22Rv1 (cell line): Measurements from ENCODE around the gene NFATC1.

Experiments used
- ZFX ChIP-seq: fragments of 450-650 bp; IDR thresholded peaks from 2 replicates; pipeline ENCODE4 v1.6.1; 2017; ENCODE audit warnings: antibody characterized with exemption, borderline replicate concordance
- TF ChIP-seq, protein P1 (sequence below): fragments of 450-650 bp; IDR thresholded peaks from 2 replicates; pipeline ENCODE4 v1.5.1; 2017; ENCODE audit warnings: mild to moderate bottlenecking

- TF ChIP-seq, protein P1, sequence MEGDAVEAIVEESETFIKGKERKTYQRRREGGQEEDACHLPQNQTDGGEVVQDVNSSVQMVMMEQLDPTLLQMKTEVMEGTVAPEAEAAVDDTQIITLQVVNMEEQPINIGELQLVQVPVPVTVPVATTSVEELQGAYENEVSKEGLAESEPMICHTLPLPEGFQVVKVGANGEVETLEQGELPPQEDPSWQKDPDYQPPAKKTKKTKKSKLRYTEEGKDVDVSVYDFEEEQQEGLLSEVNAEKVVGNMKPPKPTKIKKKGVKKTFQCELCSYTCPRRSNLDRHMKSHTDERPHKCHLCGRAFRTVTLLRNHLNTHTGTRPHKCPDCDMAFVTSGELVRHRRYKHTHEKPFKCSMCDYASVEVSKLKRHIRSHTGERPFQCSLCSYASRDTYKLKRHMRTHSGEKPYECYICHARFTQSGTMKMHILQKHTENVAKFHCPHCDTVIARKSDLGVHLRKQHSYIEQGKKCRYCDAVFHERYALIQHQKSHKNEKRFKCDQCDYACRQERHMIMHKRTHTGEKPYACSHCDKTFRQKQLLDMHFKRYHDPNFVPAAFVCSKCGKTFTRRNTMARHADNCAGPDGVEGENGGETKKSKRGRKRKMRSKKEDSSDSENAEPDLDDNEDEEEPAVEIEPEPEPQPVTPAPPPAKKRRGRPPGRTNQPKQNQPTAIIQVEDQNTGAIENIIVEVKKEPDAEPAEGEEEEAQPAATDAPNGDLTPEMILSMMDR = no peak
- no peak for TF ChIP-seq ZFX
These were observed 84.7 kb downstream of the NFATC1 start for GRCh38 chr18:79480171-79481045.
